Spinal cord (tissue), 10 donors: ENCODE measurements around the gene BCL2L1. TPM values are rescaled to one million over a fixed set of nuclear protein-coding genes. Genes with fewer than 3 reads are reported as not detected.

Experiments
- DNase-seq, 6 donors: peaks; one replicate each; pipeline versions ENCODE4 v3.0.0 to v3.0.0-alpha.2; 2013 to 2015; ENCODE audit warnings: low spot score in 6 of 6, low read depth in 4 of 6
- H3K27ac ChIP-seq: one replicate; pipeline ENCODE4 v1.5.1; 2013; ENCODE audit warnings: low read depth, low read length, control low read depth
- H3K27me3 ChIP-seq: one replicate; pipeline ENCODE4 v1.6.1; 2013; ENCODE audit warnings: low read length; ENCODE audit not compliant: control insufficient read depth, insufficient read depth
- H3K36me3 ChIP-seq: one replicate; pipeline ENCODE4 v1.6.1; 2013; ENCODE audit warnings: low read length; ENCODE audit not compliant: control insufficient read depth, insufficient read depth
- H3K4me1 ChIP-seq: one replicate; pipeline ENCODE4 v1.6.1; 2013; ENCODE audit warnings: low read length; ENCODE audit not compliant: control insufficient read depth, insufficient read depth
- H3K4me3 ChIP-seq: one replicate; pipeline ENCODE4 v1.5.1; 2013; ENCODE audit warnings: low read depth, low read length, control low read depth
- H3K9me3 ChIP-seq: one replicate; pipeline ENCODE4 v1.6.1; 2013; ENCODE audit warnings: low read length; ENCODE audit not compliant: control insufficient read depth, insufficient read depth
- WGBS: methylation state at CpG from one replicate; pipeline ENCODE4 v1.1.5; 2013; ENCODE audit warnings: missing lambda C conversion rate; ENCODE audit not compliant: insufficient coverage; 5-methylcytosine and 5-hydroxymethylcytosine counted together
- polyA plus RNA-seq, 2 donors: library from polyadenylated mRNA; unstranded; fragments of 120-200 nt; gene quantifications; one replicate each; pipeline ENCODE4 v1.2.1, GENCODE V29; 2013; ENCODE audit not compliant: insufficient read length in 2 of 2
- total RNA-seq, 2 donors: library from RNA; depleted of rRNA in 1 of 2; stranded (reverse); fragments of 120-200 nt in 1 of 2; fragments of >200 nt in 1 of 2; gene quantifications; one replicate each; pipeline versions ENCODE4 v1.2.3 to v1.2.4, GENCODE V29; 2013 to 2014
- donor health status: healthy.

The BCL2L1 gene
- total and polyA plus RNA-seq, 4 donors = 56.0 to 82.7 (median 65.4) TPM

- peaks cover 54% of the 10 kb centered on the region for H3K4me1 ChIP-seq
- WGBS = 87% methylated on average over 13 of the region's 15 CpGs
- peaks cover 38% of the 10 kb centered on the region for H3K36me3 ChIP-seq
- DNase-seq = no peak
- H3K27ac ChIP-seq = no peak overlapping the region
- H3K4me3 ChIP-seq = no peak overlapping the region
- no peaks in the 10 kb centered on the region for H3K27me3 ChIP-seq
- H3K9me3 ChIP-seq = no peaks in the 10 kb centered on the region
These were observed 55.1 kb downstream of the BCL2L1 start for GRCh38 chr20:31667315-31668285.

DNA sequence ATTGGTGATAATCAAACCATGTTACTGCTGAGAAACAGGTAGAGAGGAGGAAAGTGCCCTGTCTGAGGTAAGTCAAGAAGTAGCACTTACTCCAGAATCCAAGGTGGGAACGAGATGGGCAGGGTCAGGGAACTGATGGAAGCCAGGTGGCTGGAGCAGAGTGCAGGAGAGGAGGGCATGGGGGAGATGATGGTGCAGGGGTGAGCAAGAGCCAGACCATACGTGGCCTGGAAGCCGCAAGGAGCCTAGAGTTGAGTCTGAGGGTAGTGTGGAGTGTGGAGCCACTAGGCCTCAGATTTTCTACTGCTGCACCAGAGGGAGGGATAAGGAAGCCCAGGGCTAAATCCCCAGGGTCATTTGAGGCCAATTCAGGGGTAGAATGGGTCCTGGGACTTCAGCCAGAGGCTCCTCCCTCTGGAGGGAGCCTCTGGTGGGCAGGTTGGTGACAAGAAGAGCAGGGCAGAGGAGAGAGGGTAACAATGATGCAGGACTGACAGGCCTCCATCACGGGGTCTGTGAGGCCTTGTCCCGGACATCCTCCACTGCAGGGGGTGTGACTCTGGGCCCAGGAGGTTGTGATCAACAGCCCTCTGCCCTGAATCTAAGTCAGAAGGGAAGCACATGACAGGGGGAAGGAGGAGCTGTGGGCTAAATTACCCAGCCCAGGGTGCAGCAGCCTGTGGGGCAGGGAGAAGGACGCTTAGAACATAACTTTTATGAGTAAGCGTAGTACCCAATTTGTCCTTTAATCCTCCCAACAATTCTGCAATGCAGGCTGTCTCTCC lies 56.2 kb downstream of the BCL2L1 start:
- no peaks in the 10 kb centered on the region for H3K27me3 ChIP-seq
- no peak for DNase-seq
- H3K4me3 ChIP-seq = no peak overlapping the region
- 66% methylated on average over 5 of the region's 7 CpGs for WGBS
- H3K4me1 ChIP-seq = peaks cover 60% of the 10 kb centered on the region
- H3K27ac ChIP-seq = peak overlapping the region; percentile 47
- peaks cover 34% of the 10 kb centered on the region for H3K36me3 ChIP-seq
- H3K9me3 ChIP-seq = no peaks in the 10 kb centered on the region

GRCh38 chr20:31665753-31666152 lies 56.9 kb downstream of the BCL2L1 start:
- Histone ChIP-seq H3K4me3 (no peak overlapping the region), H3K36me3 (peaks cover 34% of the 10 kb centered on the region), H3K27ac (no peak overlapping the region), H3K4me1 (peaks cover 56% of the 10 kb centered on the region), H3K9me3 (no peaks in the 10 kb centered on the region), H3K27me3 (no peaks in the 10 kb centered on the region)
- DNase-seq = no peak
- WGBS = 87% methylated on average over 10 of the region's 10 CpGs

DNA sequence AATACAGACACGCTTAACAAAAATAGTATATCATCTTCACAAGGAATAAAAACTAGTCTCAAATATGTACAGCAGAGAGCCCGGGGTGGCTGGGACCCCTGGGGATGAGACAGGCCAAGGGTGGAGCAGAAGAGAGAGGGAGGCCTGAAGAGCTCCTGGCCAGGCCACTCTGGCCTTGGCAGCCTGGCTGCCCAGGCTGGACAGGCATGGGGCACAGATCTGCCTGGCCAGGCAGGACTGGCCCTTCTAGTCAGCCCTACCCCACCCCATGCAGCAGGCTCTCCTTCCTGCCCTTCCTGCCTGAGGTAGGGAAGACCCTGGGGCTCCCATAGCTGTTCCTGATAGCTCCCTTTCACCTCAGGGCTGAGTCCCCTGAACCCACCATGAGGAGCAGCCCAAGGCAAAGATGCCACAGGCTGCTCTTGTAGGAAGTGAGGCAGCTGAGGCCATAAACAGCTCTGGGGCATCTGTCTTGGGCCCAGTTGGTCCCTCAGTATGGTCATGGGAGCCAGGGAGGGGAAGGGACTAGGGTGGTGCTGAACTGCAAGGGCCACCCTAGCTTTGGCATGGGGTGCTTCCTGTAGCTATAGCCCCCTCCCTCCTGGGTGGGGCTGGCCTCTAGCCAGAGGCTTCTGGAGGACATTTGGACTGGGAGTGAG lies 57.8 kb downstream of the BCL2L1 start:
- H3K27me3 ChIP-seq = no peaks in the 10 kb centered on the region
- H3K4me3 ChIP-seq = no peak overlapping the region
- DNase-seq = no peak
- peaks cover 47% of the 10 kb centered on the region for H3K4me1 ChIP-seq
- peaks cover 34% of the 10 kb centered on the region for H3K36me3 ChIP-seq
- WGBS = 50% methylated on average over 1 of the region's 2 CpGs
- no peaks in the 10 kb centered on the region for H3K9me3 ChIP-seq
- H3K27ac ChIP-seq = no peak overlapping the region

- Histone ChIP-seq H3K27me3 (no peaks in the 10 kb centered on the region), H3K27ac (no peak overlapping the region), H3K4me3 (no peak overlapping the region), H3K36me3 (peaks cover 33% of the 10 kb centered on the region), H3K9me3 (no peaks in the 10 kb centered on the region), H3K4me1 (peaks cover 39% of the 10 kb centered on the region)
- WGBS = 27% methylated on average over 6 of the region's 11 CpGs
- DNase-seq = no peak
These were observed 58.6 kb downstream of the BCL2L1 start for GRCh38 chr20:31663838-31664695.

- H3K4me1 ChIP-seq = peaks cover 37% of the 10 kb centered on the region
- no peaks in the 10 kb centered on the region for H3K27me3 ChIP-seq
- H3K9me3 ChIP-seq = no peaks in the 10 kb centered on the region
- no peak overlapping the region for H3K4me3 ChIP-seq
- DNase-seq = no peak
- 80% methylated on average over 1 of the region's 2 CpGs for WGBS
- H3K27ac ChIP-seq = no peak overlapping the region
- H3K36me3 ChIP-seq = peaks cover 30% of the 10 kb centered on the region
These were observed 59.2 kb downstream of the BCL2L1 start for GRCh38 chr20:31663524-31663837.

- no peak overlapping the region for H3K4me3 ChIP-seq
These were observed 60.3 kb downstream of the BCL2L1 start for GRCh38 chr20:31662372-31662854.

DNA sequence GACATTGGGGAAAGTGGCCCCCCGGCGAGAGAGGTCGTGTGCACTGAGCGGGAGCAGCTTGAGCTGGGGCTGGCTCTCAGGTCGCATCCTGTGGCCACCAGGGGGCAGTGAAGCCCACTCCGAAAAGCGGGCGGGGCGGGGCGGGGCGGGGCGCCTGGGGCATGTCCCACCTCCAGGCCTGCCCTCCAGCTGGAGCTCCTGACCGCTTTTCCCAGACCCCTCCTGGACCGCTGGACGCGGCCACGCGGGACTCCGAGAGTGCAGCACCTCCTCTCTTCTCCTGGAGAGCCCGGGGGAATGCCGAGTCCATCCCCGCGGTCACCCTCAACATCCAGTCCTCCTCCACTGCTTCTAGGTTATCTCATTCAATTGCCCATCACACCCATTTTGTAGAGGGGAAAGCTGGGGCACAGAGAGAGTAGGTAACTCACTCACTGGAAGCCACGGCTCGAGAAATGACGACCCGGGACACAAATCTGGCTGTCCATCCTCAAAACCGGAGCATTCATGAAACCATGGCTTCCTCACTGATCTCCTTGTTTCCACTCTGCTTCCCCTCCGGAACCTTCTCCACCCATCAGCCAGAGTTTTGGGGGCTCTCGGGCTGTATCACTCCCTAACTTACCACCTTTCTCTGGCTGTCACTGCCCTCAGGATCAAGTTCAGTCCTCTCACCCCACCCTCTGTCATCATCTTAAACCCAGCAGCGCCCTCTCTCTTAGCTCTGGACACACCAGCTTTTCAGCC lies 60.9 kb downstream of the BCL2L1 start:
- peaks cover 28% of the 10 kb centered on the region for H3K36me3 ChIP-seq
- WGBS = 9% methylated on average over 27 of the region's 31 CpGs
- H3K9me3 ChIP-seq = no peaks in the 10 kb centered on the region
- peak overlapping the region; percentile 38 for H3K4me3 ChIP-seq
- H3K27ac ChIP-seq = peak overlapping the region; percentile 79
- H3K4me1 ChIP-seq = peaks cover 31% of the 10 kb centered on the region
- no peaks in the 10 kb centered on the region for H3K27me3 ChIP-seq
- DNase-seq = peak in 4 of 6 donors; percentile 47 to 89 (median 71)

More at GRCh38 chr20:31662372-31662854, 60.3 kb downstream of the BCL2L1 start:
- WGBS = 63% methylated on average over 6 of the region's 6 CpGs
- peaks cover 31% of the 10 kb centered on the region for H3K4me1 ChIP-seq
- H3K36me3 ChIP-seq = peaks cover 30% of the 10 kb centered on the region
- H3K27me3 ChIP-seq = no peaks in the 10 kb centered on the region
- H3K9me3 ChIP-seq = no peaks in the 10 kb centered on the region
- peak overlapping the region; percentile 79 for H3K27ac ChIP-seq
- no peak for DNase-seq
